CD4-positive, alpha-beta T cell treated with Interleukin-6 at 100 ng/mL for 8 hours (primary cell): Measurements from ENCODE around the gene OR8B3.
"Not testable (repeated sequence)": the region's sequence is repeated elsewhere in the genome, so short reads cannot be mapped to it uniquely, and the experiment has no call there.

Experiments used
- DNase-seq: peaks from one replicate; pipeline ENCODE4 v3.0.0-alpha.2; 2020; ENCODE audit warnings: mixed read lengths, low spot score

Gene OR8B3

GRCh38 chr11:124398924-124399323 lies at the start of gene OR8B3:
Gene OR8B3 (minus strand): TSS chr11:124399024. CDS start chr11:124397351, 1,673 bp downstream.
- DNase-seq: no peak

GRCh38 chr11:124446916-124447315 lies 48.1 kb upstream of the OR8B3 start:
- DNase-seq: no peak

GRCh38 chr11:124445646-124446150 lies 46.9 kb upstream of the OR8B3 start, which contains the start of gene OR8B8:
Gene OR8B8 (minus strand): TSS chr11:124445696. CDS start chr11:124441085, 4,611 bp downstream.
- no peak for DNase-seq

GRCh38 chr11:124442847-124443246 lies 44.0 kb upstream of the OR8B3 start:
- no peak for DNase-seq

GRCh38 chr11:124442442-124442841 lies 43.6 kb upstream of the OR8B3 start:
- no peak for DNase-seq

GRCh38 chr11:124441519-124441918 lies 42.7 kb upstream of the OR8B3 start:
- DNase-seq: no peak

GRCh38 chr11:124441081-124441480 lies 42.3 kb upstream of the OR8B3 start:
- DNase-seq: no peak

- no peak for DNase-seq
Measured at GRCh38 chr11:124440608-124441007, 41.8 kb upstream of the OR8B3 start.

- DNase-seq: no peak
Measured at GRCh38 chr11:124434699-124435098, 35.9 kb upstream of the OR8B3 start.

- DNase-seq: no peak
Measured at GRCh38 chr11:124429599-124429998, 30.8 kb upstream of the OR8B3 start.

- no peak for DNase-seq
Measured at GRCh38 chr11:124424384-124424921, 25.6 kb upstream of the OR8B3 start, which contains the start of gene OR8B4. Gene OR8B4 (minus strand): TSS chr11:124424871. CDS start chr11:124424871, 0 bp downstream.

- no peak for DNase-seq
Measured at GRCh38 chr11:124421043-124421442, 22.2 kb upstream of the OR8B3 start.

GRCh38 chr11:124415356-124415923 lies 16.6 kb upstream of the OR8B3 start:
- DNase-seq: no peak

- no peak for DNase-seq
Measured at GRCh38 chr11:124409906-124410305, 11.1 kb upstream of the OR8B3 start.

- DNase-seq: no peak
Measured at GRCh38 chr11:124405581-124405980, 6.8 kb upstream of the OR8B3 start.

GRCh38 chr11:124403186-124403585 lies 4.4 kb upstream of the OR8B3 start:
- DNase-seq: not testable (repeated sequence)

GRCh38 chr11:124402326-124402922 lies 3.6 kb upstream of the OR8B3 start:
- peak; percentile 15 for DNase-seq

GRCh38 chr11:124396847-124397246 lies 2.0 kb downstream of the OR8B3 start:
- not testable (repeated sequence) for DNase-seq

- no peak for DNase-seq
Measured at GRCh38 chr11:124394408-124394807, 4.4 kb downstream of the OR8B3 start.

- DNase-seq: no peak
Measured at GRCh38 chr11:124384399-124384798, 14.4 kb downstream of the OR8B3 start, which contains the start of gene OR8B2. Gene OR8B2 (minus strand): TSS chr11:124384499. CDS start chr11:124383343, 1,156 bp downstream.

GRCh38 chr11:124382857-124383256 lies 16.0 kb downstream of the OR8B3 start:
- not testable (repeated sequence) for DNase-seq

- no peak for DNase-seq
Measured at GRCh38 chr11:124380585-124380984, 18.2 kb downstream of the OR8B3 start.

GRCh38 chr11:124376280-124376679 lies 22.5 kb downstream of the OR8B3 start:
- DNase-seq: no peak
